Right renal pelvis (tissue), 4 donors: ENCODE results near the gene MRPL33. TPM values are rescaled to one million over a fixed set of nuclear protein-coding genes. Genes with fewer than 3 reads are reported as not detected.

Source experiments
- DNase-seq, 4 donors: peaks; one replicate each; pipeline ENCODE4 v3.0.0-alpha.2; 2013; ENCODE audit warnings: low read depth in 4 of 4, low spot score in 3 of 4, missing footprints in 1 of 4
- polyA plus RNA-seq, 4 donors: library from polyadenylated mRNA; unstranded; fragments of 120-200 nt; gene quantifications; one replicate each; pipeline ENCODE4 v1.2.1, GENCODE V29; 2013; ENCODE audit not compliant: insufficient read length in 4 of 4

Gene MRPL33
- polyA plus RNA-seq, 4 donors = 140 to 167 (median 158) TPM

- DNase-seq = peak in 3 of 4 donors; percentile 12 to 22 (median 18)
Observed at GRCh38 chr2:27806311-27807059, 35.0 kb downstream of the MRPL33 start.

- DNase-seq = no peak
Observed at GRCh38 chr2:27807476-27807875, 36.0 kb downstream of the MRPL33 start.

GRCh38 chr2:27808418-27808817 is 36.9 kb downstream of the MRPL33 start:
- no peak for DNase-seq

- DNase-seq = no peak
Observed at GRCh38 chr2:27808984-27809383, 37.5 kb downstream of the MRPL33 start.

- DNase-seq = no peak
Observed at GRCh38 chr2:27809761-27810241, 38.3 kb downstream of the MRPL33 start.

- DNase-seq = no peak
Observed at GRCh38 chr2:27810455-27810854, 38.9 kb downstream of the MRPL33 start.

GRCh38 chr2:27811768-27812167 is 40.2 kb downstream of the MRPL33 start:
- DNase-seq = no peak

- DNase-seq = no peak
Observed at GRCh38 chr2:27814758-27815157, 43.2 kb downstream of the MRPL33 start.

GRCh38 chr2:27815860-27816438 is 44.4 kb downstream of the MRPL33 start:
- no peak for DNase-seq

GRCh38 chr2:27822049-27822448 is 50.5 kb downstream of the MRPL33 start:
- DNase-seq = no peak

GRCh38 chr2:27823135-27823534 is 51.6 kb downstream of the MRPL33 start:
- DNase-seq = no peak

- no peak for DNase-seq
Observed at GRCh38 chr2:27823569-27823968, 52.0 kb downstream of the MRPL33 start.

GRCh38 chr2:27824401-27824800 is 52.9 kb downstream of the MRPL33 start:
- no peak for DNase-seq

- DNase-seq = no peak
Observed at GRCh38 chr2:27828305-27828704, 56.8 kb downstream of the MRPL33 start.

Other genes starting within 250 kb of the MRPL33 start
- gene ZNF512, start 188.7 kb upstream of the MRPL33 start, polyA plus RNA-seq = 10 to 100 TPM; 67.0 to 84.2 (median 80.5) TPM
- gene CCDC121, start 142.7 kb upstream of the MRPL33 start, polyA plus RNA-seq = 10 to 100 TPM; 11.2 to 14.5 (median 13.6) TPM
- 10 to 100 TPM; 58.1 to 68.6 (median 64.6) TPM for gene GPN1, start 142.7 kb upstream of the MRPL33 start, polyA plus RNA-seq
- 10 to 100 TPM; 52.0 to 62.5 (median 58.3) TPM for gene SUPT7L, start 108.1 kb upstream of the MRPL33 start, polyA plus RNA-seq
- 10 to 100 TPM; 31.0 to 34.7 (median 32.5) TPM for gene SLC4A1AP, start 107.8 kb upstream of the MRPL33 start, polyA plus RNA-seq
- 1 to 10 TPM; 6.9 to 9.9 (median 8.2) TPM for gene RBKS, start 118.7 kb downstream of the MRPL33 start, polyA plus RNA-seq
- gene BABAM2, start 119.0 kb downstream of the MRPL33 start, polyA plus RNA-seq = 10 to 100 TPM; 55.4 to 60.7 (median 57.1) TPM